ENCODE data around the gene MED8.
"Not testable (repeated sequence)": the region's sequence is repeated elsewhere in the genome, so short reads cannot be mapped to it uniquely, and the experiment has no call there.

Gene MED8

DNA sequence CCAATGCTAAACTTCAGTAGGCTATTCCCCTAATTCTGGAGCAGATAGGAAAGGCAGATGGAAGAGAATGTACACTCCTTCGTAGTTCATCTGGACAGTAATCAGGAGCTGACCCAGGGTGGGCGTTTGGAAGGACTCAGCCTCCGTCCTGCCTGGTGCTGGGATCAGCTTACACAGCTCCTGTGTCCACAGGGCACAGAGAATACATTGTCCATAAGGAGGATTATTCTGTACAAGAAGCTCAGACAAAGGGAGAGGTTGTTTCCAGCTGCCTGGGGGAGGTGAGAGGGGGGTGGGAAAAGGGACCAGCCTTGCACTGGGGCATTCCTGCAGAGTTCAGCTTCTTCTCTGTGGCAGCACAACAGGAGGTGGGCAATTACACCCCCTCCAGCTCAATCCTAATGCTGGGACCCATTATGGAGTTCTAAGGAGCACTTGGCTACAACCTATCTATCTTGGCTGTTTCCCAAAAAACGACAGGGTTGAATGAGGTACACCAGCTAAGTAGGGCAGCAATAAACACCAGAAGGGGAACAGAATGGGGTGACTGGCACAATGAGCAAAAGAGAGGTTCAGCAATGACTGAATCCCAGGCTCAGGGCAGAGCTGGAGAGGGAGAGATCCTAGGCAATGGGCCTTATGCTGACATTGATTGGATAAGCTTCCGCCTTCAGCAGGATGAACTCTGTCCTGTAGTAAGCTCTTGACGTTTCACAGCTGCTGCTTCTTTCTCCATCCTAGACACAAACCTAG is 7.4 kb downstream of the MED8 start:
- DNase-seq: no peak
- Mint-ChIP-seq H3K36me3 (ENCODE audit: low read depth) (peaks cover 87% of the 10 kb centered on the region), H3K27ac (peak overlapping the region; percentile 42), H3K9me3 (no peaks in the 10 kb centered on the region), H3K27me3 (no peaks in the 10 kb centered on the region), H3K4me3 (no peak overlapping the region), H3K4me1 (ENCODE audit: low read depth) (peaks cover 11% of the 10 kb centered on the region)

GRCh38 chr1:43381612-43382011 is 8.0 kb downstream of the MED8 start:
- H3K27ac Mint-ChIP-seq: peak overlapping the region; percentile 39
- peaks cover 81% of the 10 kb centered on the region for H3K36me3 Mint-ChIP-seq (ENCODE audit: low read depth)
- H3K4me1 Mint-ChIP-seq (ENCODE audit: low read depth): peaks cover 11% of the 10 kb centered on the region
- no peaks in the 10 kb centered on the region for H3K27me3 Mint-ChIP-seq
- no peak for DNase-seq
- no peaks in the 10 kb centered on the region for H3K9me3 Mint-ChIP-seq
- no peak overlapping the region for H3K4me3 Mint-ChIP-seq

DNA sequence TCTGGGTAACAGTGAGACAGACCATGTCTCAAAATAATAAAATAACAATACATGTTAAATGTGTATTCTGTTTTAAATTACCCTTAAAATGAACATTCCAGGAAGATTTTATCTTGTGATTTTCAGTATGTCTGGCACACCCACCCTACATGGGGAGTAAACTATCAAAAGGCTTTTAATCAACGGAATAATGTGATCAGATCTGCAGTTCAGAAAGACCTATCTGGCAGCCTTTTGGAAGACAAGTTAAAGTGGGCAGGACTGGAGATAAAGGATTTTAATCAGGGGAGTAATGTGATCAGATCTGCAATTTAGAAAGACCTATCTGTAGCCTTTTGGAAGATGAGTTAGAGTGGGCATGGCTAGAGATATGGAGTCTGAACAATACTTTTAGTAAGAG is 10.1 kb downstream of the MED8 start:
- H3K4me3 Mint-ChIP-seq: no peak overlapping the region

DNA sequence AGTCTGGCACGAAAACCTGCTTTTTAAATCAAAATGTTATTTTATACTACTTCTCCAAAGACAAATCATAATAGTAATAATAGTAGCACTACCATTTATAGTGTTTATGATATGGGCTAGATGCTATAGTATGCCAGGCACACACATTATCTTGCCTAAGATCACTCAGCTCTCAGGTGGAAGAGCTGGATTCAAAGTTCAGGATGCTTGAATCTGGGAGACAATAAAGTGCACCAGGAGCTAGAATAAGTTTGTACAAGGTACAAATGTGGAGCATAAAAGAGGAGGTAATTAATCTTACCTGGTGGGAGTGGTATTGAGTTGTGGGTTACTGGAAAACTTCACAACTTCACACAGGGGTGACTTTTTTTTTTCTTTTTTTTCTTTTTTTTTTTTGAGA is 11.8 kb downstream of the MED8 start:
- DNase-seq: no peak
- Mint-ChIP-seq H3K9me3 (no peaks in the 10 kb centered on the region), H3K36me3 (ENCODE audit: low read depth) (peaks cover 46% of the 10 kb centered on the region), H3K4me3 (no peak overlapping the region), H3K27ac (no peak overlapping the region), H3K4me1 (ENCODE audit: low read depth) (peaks cover 14% of the 10 kb centered on the region), H3K27me3 (no peaks in the 10 kb centered on the region)

More for the DNA sequence above, 10.1 kb downstream of the MED8 start:
- DNase-seq: no peak
- Mint-ChIP-seq H3K9me3 (no peaks in the 10 kb centered on the region), H3K4me1 (ENCODE audit: low read depth) (peaks cover 14% of the 10 kb centered on the region), H3K27ac (no peak overlapping the region), H3K27me3 (no peaks in the 10 kb centered on the region), H3K36me3 (ENCODE audit: low read depth) (peaks cover 62% of the 10 kb centered on the region)

GRCh38 chr1:43376723-43377235 is 12.8 kb downstream of the MED8 start:
- Mint-ChIP-seq H3K36me3 (ENCODE audit: low read depth) (peaks cover 37% of the 10 kb centered on the region), H3K4me3 (no peak overlapping the region), H3K27ac (no peak overlapping the region), H3K27me3 (no peaks in the 10 kb centered on the region), H3K9me3 (no peaks in the 10 kb centered on the region), H3K4me1 (ENCODE audit: low read depth) (peaks cover 11% of the 10 kb centered on the region)
- DNase-seq: no peak

DNA sequence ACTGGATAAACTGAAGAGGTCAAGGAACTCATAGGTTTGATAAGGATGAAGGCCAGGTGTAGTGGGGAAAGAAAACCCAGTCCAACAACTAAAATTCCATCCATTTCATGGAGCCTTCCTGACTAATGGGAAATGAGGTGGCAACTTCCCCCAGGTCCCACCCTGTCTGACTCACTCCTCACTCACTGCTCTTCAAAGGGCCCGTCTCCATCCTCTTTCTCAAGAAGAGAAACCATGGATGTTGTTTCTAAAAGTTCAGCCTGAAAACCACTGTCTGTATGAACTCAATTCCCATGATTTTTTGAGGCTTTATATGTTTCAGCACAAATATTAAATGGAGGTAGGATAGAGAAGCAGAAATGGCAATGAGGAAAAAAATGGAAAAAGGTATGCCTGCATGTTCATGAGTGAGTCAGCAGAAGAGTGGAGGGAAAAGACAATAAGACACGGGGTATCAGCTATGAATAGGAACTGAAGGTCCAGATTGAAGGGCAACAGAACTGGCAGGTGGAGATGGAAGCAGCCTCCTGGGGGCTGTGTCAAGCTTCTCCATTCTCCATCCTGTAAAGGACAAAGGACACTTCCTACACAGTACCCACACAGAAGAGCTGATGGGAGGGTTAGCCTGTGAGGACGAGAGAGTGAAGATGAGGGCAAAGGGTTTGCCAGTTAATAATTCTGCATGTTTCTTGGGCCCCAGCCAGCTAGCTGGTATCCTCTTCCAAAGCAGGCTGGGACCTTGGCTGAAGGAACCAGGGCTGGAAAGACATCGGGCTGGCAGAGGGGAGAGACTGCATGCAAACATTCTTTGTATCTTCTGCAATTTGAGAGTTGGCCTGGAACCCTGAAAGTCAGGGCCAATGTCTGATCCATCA is 16.3 kb downstream of the MED8 start:
- no peak for DNase-seq
- H3K4me3 Mint-ChIP-seq: no peak overlapping the region
- peaks cover 18% of the 10 kb centered on the region for H3K4me1 Mint-ChIP-seq (ENCODE audit: low read depth)
- peaks cover 30% of the 10 kb centered on the region for H3K36me3 Mint-ChIP-seq (ENCODE audit: low read depth)
- no peaks in the 10 kb centered on the region for H3K9me3 Mint-ChIP-seq
- H3K27me3 Mint-ChIP-seq: no peaks in the 10 kb centered on the region
- no peak overlapping the region for H3K27ac Mint-ChIP-seq

GRCh38 chr1:43372172-43372571 is 17.4 kb downstream of the MED8 start:
- peaks cover 20% of the 10 kb centered on the region for H3K4me1 Mint-ChIP-seq (ENCODE audit: low read depth)
- H3K4me3 Mint-ChIP-seq: no peak overlapping the region
- H3K36me3 Mint-ChIP-seq (ENCODE audit: low read depth): peaks cover 30% of the 10 kb centered on the region
- H3K27me3 Mint-ChIP-seq: no peaks in the 10 kb centered on the region
- DNase-seq: no peak
- no peaks in the 10 kb centered on the region for H3K9me3 Mint-ChIP-seq
- H3K27ac Mint-ChIP-seq: no peak overlapping the region

DNA sequence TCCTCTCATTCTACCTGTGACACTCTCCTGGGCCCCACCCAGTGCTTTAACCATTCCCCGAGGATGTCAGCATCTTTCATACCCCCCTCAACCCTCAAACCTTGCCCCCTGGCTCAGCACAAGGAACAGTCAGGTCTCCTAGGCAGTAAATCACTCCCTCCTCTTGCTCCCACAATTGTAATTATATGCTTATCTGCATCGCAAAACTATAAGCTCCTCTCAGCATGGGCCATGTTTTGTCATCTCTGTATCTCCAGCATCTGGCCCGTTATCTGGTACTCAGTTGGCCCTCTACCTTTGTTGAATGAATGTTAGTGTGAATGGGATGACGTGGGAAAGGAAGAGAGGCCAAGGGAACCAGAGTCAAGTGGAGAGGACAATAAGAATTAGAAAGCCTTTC is 19.0 kb downstream of the MED8 start:
- Mint-ChIP-seq H3K4me3 (no peak overlapping the region), H3K4me1 (ENCODE audit: low read depth) (peaks cover 29% of the 10 kb centered on the region), H3K36me3 (ENCODE audit: low read depth) (peaks cover 39% of the 10 kb centered on the region), H3K27me3 (no peaks in the 10 kb centered on the region), H3K9me3 (no peaks in the 10 kb centered on the region), H3K27ac (no peak overlapping the region)
- no peak for DNase-seq

DNA sequence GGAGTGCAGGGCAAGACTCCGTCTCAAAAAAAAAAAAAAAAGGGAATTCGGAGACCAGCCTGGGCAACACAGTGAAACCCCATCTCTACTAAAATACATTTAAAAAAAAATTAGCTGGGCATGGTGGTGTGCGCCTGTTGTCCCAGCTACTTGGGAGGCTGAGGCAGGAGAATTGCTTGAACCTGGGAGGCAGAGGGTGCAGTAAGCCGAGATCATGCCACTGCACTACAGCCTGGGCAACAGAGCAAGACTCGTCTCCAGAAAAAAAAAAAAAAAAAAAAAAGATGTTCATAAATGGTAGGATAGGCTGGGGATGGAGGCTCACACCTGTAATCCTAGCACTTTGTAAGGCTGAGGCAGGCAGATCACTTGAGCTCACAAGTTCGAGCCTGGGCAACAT is 19.8 kb downstream of the MED8 start:
- Mint-ChIP-seq H3K36me3 (ENCODE audit: low read depth) (peaks cover 46% of the 10 kb centered on the region), H3K4me1 (ENCODE audit: low read depth) (peaks cover 33% of the 10 kb centered on the region), H3K4me3 (peak overlapping the region; percentile 92)
- not testable (repeated sequence) for H3K27me3 Mint-ChIP-seq, H3K9me3 Mint-ChIP-seq, H3K27ac Mint-ChIP-seq, DNase-seq

GRCh38 chr1:43368646-43369020 is 21.0 kb downstream of the MED8 start:
- Mint-ChIP-seq H3K4me1 (ENCODE audit: low read depth) (peaks cover 36% of the 10 kb centered on the region), H3K9me3 (no peaks in the 10 kb centered on the region), H3K36me3 (ENCODE audit: low read depth) (peaks cover 57% of the 10 kb centered on the region), H3K27ac (peak overlapping the region; percentile 94), H3K4me3 (peak overlapping the region; percentile 92), H3K27me3 (no peaks in the 10 kb centered on the region)
- no peak for DNase-seq

DNA sequence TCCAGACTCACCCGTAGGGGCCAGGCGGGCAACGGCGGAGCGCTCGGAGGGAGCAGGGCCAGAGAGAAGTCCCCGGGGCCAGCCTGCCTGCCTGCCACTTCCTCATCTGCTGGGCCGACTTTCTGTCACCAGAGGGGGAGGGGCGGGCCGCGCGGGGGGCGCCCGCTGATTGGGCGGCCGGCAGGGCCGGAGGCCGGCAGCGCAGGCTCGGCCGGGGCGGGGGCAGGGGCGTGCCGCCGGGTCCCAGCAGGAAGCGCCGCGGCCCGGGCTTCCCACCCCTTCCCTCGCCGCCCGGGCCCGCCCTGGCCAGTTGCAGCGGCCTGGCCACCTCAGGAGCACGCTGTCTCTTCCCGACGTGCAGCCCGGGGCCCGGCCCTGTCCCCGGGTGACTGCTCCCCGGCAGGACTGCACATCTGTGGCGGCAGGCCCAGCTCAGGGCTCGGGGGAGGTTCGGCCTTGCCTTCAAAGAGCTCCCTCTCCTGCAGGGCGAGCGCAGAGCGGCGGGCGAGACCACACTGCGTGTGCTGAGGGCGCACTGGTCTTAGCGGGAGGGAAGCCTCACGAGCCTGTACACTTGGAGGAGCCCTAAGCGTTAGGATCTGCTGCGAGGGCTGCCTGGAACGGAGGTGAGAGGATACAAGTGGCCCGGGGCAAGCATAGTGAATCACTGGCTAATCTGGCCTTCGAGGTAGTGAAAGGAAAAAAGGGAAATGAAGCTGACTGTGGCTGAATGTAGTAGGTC is 21.5 kb downstream of the MED8 start, which contains the start of gene ELOVL1:
TSS of gene ELOVL1 (minus strand) at position 108 of the 742 bp plus-strand sequence. CDS start 2,402 bp downstream, outside the sequence.
- Mint-ChIP-seq H3K36me3 (ENCODE audit: low read depth) (peaks cover 63% of the 10 kb centered on the region), H3K4me1 (ENCODE audit: low read depth) (peaks cover 39% of the 10 kb centered on the region), H3K4me3 (peak within 1 kb of the TSS; percentile 93), H3K9me3 (no peaks in the 10 kb centered on the region), H3K27ac (peak within 1 kb of the TSS; percentile 94), H3K27me3 (no peaks in the 10 kb centered on the region)
- DNase-seq: peak; percentile 94

DNA sequence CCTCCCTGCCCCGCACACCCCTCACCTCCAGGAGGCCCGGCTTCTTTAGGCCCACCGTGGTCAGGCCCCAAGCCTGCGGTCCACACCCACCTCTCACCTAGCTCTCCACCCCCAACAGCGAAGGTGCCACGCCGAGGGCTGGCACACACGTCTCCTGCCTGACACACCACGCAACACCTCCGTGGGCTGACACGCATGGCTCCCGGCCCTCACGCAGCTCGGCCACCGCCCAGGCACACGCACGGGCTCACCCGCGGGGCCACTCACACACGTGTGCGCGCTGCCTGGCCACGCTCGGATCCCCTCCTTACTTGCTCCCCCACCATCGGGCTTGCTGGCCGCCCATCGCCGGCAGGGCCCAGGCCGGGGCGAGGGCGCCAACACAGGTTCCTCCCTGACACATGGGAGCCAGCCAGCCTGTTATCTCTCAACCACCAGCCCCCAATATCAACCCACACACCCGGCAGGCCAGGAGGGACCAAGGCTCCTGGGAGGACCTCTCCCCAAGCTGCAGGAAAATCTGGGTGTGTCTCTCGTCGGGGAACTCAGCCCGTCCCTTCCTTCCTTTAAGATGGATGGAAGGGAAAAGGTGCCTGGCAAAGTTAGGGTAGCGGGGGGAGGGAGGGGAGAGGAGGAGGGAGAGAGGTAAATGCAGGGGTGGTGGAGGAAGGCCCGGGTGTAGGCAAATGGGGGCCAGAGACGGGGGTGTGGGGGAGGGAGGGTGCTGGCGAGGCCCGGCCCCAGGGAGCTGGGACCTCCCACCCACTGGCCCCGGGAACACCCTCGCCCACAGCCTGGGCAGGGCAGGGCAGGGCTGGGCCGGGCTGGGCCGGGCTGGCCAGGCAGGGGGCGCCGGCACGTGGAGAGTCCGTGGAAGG is 22.3 kb downstream of the MED8 start:
- Mint-ChIP-seq H3K4me3 (peak overlapping the region; percentile 93), H3K4me1 (ENCODE audit: low read depth) (peaks cover 41% of the 10 kb centered on the region), H3K36me3 (ENCODE audit: low read depth) (peaks cover 71% of the 10 kb centered on the region), H3K9me3 (no peaks in the 10 kb centered on the region), H3K27me3 (no peaks in the 10 kb centered on the region), H3K27ac (peak overlapping the region; percentile 94)
- peak; percentile 75 for DNase-seq

GRCh38 chr1:43366601-43367025 is 23.0 kb downstream of the MED8 start:
- H3K27ac Mint-ChIP-seq: peak overlapping the region; percentile 94
- no peak for DNase-seq
- no peaks in the 10 kb centered on the region for H3K9me3 Mint-ChIP-seq
- peaks cover 77% of the 10 kb centered on the region for H3K36me3 Mint-ChIP-seq (ENCODE audit: low read depth)
- H3K4me3 Mint-ChIP-seq: peak overlapping the region; percentile 93
- H3K4me1 Mint-ChIP-seq (ENCODE audit: low read depth): peaks cover 47% of the 10 kb centered on the region
- H3K27me3 Mint-ChIP-seq: no peaks in the 10 kb centered on the region
